GM18907 (cell line): ENCODE results near the gene LRRC74A.

Experiments
- ATAC-seq: cut with Tn5 transposase; IDR thresholded peaks from one replicate; pipeline ENCODE4 v1.9.1; 2021; ENCODE audit warnings: mild to moderate bottlenecking, moderate library complexity; ENCODE audit not compliant: unreplicated experiment

The LRRC74A gene

DNA sequence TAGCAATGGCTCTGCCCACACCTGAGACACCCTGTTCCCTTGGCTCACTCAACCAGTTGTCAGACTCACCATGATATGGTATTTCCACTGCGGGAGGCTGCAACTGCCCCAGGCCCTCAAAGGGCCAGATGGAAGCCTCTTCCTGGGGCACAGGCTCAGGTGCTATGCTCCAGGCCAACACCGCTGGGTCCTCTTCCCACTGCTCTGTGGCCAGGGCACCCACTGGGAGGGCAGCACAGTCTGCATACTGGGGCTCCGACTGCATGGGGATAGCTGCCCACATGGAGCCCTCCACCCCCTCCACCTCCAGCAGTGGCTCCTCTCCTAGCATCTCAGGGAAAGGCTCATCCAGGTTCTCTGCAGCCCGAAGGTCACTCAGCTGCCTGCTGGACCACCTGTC, 17.2 kb upstream of the LRRC74A start:
- ATAC-seq = no peak

DNA sequence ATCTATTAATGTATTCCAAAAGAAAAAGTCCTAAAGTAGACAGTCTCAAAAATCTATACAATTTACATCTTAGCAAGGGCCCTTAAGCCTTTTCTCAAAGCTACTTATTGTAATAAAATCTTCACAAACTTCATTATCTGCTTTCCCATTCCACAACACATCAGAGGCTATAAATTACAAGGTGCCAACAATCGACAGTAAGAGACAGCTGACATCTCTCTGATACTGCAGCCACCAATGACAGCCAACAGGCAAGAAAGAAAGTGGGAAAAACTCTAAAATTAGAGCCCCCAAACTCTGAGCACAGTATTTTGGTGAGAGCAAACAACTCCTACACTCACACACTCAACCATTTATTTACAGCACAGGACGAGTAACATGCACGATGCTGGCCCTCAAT, 15.7 kb upstream of the LRRC74A start:
- ATAC-seq = no peak

DNA sequence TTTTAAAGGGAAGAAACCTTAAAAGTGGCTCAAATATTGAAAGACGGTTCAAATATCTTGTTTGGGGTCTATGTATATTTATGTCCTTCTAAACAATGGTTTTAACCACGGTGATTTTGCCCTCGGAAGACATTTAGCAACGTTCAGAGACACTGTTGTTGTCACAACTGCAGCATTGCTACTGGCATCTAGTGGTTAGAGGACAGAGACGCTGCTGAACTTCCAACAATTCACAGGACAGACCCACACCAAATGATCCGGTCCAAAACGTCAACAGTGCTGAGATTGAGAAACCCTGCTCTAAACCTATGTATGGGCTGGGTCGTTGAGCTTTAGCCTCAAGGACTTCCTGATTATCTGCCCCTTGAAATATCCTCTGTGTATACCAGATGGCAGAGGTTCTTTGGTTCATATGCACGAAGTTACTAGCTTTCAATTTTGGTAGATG, 15.2 kb upstream of the LRRC74A start:
- no peak for ATAC-seq

DNA sequence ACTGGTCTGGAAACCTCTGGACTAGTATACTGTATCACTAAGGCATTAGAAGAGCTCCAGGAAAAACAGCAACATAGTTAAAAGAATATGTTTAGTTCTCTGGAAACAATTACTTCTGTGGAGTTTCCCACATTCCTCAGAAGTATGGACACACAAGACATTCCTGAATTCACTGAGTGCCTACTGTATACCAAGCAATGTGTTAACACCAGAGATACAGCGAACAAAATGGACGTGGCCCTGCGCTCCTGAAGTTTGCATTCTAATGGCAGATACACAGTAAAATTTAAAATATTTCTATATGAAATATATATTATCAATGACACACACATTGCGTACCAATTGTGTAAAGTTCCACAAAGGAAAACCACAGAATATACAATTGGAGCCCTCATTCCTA, 14.6 kb upstream of the LRRC74A start:
- ATAC-seq = no peak

DNA sequence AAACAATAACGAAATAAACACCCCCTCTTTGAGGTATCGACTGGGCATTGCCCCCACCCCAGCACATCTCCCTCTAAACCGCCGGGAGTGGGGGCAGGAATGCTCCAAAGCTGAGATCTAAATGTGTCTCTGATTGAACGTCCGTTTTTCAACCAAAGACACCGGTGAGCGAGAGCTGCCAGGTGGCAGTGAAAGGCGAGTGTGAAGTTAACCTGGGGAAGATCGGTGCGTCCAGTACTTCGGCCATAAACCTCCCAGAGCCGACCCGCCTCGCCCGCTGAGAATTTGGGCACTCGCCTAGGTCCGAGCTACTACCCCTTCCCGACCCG, 14.2 kb upstream of the LRRC74A start:
- ATAC-seq = peak; percentile 14

DNA sequence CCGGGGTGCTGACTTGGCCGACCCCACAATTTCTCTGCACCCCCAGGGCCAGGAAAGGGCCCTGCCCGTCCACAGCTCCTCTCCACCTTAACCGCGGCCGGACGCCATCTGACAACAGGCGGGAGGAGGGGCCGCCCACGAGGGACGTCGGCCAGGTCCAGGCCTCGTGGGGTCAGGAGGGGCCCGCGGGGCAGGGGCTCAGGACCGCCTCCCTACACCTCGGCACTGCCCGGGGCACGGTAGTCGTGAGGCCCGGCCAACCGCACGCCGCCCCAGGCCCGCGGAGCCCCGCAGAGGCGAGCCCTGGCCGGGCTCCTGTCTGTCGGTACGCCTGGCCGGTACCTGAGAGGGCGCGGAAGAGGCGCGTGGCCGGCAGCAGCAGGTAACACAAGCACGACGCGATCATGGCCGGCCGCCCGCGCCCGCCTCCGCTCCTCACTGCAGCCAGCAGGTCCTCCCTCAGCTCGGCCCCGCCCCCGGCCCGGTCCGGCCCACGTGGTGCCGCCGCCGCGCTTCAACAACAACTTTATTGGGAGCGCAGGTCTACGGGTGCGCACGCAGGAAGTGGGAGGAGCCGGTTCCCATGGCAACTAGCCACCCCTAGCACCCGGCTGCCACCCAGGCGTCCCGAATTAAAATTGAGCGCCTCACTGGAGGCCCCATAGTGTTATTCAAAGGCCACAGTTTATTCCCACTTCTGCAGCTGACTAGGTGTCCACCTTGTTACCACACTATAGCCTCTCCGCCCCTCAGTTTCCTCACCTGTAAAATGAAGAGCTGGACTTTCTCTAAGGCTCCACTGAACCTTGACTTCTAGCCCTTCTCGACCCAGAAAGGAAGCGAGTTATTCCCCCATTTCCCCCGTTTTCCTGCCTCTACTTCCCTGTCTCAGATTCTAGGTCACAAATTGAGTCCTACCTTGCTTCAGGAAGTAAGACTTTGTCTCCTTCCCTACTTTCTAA, 13.5 kb upstream of the LRRC74A start, which contains the start of gene ANGEL1:
ANGEL1 (minus strand) TSS at position 461 of the 962 bp plus-strand sequence; CDS start at position 406, 55 bp downstream.
- ATAC-seq = peak; percentile 86

DNA sequence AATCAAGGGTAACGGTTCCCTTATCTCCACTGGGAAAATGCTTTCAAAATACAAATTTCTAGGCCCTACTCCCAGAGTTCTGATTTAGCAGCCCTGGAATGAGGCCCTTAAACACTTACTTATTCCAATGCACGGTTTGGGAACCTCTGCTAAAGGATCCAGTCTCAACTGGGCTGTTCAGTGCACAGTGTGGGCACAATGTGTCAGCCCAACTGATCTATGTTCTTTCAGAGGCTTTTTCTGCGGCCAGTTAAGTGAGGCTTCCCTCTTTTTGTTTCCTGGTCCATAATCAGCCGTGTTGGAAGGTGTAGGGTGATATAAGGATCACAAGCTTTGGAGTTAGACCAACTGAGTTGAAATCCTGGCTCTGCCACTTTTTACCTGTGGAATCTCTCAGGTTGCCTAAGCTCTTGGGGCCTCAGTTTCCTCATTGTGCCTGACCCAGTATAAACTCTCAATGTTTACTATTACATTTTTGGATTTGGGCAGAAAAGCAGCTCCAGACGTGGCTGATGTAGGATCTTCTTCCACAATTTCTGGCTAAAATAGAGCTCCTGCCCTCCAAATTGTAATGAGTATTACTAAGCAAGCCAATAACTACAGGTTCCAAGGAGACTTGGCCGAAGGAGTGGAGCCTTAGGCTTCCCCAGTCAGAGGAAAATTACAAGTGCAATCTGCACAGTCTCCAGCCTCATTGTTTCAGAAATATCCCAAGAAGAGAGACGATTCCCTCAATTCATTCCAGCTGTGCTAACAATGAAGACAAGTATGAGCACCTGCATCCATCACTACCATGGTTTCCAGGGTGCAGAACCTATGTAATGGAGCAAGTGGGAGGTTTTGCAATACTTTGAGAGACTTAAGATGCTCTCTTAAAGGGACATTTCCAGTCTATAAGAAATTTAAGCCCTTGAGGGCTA, 11.2 kb upstream of the LRRC74A start:
- ATAC-seq = no peak

DNA sequence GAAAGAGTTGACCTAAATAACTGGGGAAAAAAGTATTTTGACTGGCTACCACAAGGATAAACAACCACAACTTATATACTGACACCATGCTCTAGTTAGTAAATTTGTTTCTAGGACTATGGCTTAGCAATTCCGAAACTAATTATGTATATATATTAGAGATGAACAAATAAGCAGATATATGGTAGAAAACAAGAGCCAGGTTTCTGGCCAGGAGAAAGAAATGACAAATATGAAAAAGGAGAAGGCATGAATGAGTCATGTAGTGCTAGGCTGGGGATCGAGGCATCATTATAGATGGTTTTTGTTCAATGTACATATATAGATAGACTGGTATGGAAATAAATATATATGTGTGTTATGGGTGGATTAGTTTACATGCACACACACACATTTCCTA, 5.5 kb upstream of the LRRC74A start:
- no peak for ATAC-seq

DNA sequence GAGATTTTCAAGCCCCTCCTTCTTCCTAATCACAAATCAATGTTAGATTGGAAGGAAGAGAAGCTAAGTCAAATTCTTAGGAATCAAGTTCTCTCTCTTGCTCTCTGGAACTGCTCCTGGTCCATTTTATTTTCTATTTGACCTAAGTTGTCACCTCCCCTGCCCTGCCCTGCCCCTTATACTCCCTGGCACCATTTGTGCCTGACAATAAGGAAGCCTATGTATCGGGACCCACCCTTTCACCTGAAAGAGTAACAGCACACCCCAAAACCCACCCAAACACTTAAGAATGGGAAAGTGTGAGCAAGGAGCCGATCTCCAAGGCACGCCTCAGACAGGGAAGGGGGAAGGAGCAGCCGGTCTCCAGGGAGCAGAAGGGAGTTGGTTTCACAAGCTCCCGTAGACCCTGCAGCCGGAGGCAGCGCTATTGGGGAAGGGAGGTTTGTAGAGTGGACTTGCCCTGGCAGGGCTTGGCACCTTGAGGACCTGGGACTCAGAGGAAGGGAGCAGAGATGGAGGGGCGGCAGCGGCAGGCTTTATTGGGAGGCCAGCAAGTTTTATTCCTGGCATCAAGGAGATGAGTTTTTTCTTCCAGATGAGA, 1.6 kb downstream of the LRRC74A start:
- no peak for ATAC-seq

DNA sequence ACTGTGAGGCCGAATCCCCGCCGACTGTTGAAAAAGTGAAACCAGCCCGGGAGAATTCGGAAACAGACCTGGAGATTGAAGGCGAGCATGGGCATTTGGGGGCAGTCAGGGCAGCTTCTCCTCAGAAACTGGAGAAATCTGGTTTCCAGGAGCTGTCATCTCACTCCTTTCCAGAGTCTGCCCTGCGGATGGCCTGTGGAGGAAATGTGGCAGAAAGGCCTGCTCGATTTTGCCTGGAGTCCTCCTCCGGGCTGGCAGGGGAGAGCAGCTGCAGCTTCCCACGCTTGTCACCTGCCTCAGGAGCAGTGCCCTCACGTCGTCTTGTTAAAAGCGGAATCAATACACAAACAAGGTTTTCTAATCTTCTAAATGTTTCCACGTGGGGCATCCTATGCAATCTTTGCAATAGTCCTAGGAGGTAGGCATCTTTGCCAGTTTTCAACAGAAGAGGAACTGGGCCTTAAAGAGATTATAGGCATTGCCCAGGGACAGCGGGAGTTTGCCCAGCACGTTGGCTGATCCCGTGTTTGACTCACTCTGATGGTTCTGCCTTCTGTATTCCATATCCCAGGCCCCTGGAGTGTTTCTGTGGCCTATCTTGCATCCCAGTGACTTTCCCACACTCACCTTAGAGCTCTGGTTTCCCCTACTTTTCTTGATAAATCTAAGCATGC, 2.3 kb downstream of the LRRC74A start:
- no peak for ATAC-seq

DNA sequence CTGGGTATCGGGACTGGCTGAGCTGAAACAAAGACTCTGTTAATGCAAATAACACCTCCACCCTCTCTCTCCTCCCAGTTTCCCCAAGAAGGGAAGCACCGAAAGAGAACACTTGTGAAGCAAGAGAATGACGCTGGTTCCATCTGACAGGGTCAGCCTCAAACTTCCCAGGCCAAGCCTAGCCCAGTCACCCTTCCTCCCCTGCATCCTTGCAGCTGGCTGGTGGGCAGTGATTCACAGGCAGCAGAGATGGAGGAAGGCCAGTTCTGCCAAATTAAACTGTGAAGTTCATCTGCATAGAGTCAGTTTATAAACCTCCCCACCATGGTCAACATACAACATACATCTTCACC, 2.8 kb downstream of the LRRC74A start:
- no peak for ATAC-seq

DNA sequence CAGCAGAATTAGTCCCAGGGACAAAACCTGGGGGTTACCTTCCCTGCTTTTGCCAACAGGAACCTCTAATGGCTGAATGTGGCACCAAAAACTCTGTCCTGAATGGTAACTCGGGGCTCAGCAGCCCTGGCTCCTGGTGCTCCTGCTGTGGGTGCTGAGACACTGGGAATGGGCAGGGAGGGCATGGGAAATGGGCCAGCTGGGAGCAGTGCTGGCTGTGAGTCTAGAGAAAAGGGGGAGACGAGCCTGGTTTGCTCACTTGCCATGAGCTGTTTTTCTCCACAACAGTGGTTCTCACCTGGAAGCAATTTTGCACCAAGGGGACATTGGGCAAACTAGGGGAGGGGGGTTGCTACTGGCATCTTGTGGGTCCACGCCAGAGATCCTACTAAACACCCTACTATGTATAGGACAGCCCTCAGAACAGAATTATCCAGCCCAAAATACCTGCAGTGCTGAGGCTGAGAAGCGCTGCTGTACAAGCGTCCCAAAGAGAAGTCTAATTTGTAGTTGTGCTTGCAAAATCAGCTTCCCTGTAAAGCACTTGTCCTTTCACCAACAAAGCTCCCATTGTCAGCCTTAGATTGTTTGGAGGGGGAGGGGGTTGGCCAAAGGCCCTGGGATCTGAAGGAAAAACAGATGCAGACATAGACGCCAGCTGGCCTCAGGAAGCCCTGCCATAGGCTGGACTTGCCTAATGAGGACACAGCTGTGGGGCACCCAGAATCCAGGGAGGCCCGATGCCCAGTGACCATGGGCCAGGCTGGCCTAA, 3.6 kb downstream of the LRRC74A start:
- ATAC-seq = no peak

DNA sequence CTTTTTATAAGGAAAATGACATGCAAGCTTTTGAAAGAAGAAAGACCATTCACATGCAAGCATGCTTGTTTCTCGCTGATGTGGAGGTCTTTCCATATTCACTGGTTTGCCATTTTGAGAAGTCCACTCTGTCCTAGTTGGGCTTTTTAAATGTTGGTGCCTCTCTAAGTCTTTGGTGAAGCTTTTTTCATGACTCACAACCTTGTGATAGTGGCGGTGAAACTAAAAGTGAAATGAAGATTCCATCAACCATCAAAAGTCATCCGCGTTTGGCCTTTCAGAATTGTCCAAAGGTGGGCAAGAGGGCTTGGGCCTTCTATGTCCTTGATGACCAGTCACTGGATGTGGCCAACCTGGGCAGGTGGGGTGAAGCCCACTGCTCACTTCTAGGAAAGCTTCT, 4.3 kb downstream of the LRRC74A start:
- ATAC-seq = no peak

DNA sequence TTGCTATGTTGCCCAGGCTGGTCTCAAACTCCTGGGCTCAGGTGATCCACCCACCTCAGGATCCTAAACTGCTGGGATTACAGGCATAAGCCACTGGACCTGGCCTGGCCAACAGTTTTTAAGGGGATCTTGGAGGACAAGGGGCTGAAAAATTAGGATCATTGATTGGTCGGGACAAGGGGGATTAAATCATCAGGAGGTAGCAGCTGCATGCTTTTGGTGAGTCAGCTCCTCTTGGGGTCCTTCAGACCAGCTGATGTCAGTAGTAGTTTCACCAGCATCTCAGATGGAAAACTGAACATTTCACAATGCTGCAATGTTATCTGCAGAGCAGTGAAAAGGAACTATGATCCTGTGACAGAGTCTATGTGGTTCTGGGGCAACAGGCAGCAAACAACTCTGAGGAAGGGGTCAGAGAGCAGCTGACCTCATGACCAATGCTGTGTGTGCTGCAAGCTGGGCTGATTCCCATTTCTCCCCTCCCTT, 6.3 kb downstream of the LRRC74A start:
- no peak for ATAC-seq

DNA sequence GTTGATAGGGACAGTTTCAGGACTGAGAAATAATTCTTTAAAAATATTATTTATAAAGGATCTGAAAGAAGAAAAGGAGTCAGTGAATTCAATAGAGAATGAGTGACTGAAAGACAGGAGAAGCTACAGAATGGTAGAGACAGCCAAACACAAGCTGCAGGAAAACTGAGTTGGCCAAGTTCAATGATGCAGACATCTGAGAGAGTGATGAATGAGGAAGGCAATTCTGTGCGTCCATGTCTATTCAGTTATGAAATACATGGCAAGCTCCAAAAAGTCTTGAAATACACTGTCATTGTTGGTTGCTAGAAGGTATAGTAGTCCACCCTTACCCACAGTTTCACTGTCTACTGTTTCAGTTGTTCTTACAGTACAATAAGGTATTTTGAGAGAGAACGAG, 6.8 kb downstream of the LRRC74A start:
- no peak for ATAC-seq

DNA sequence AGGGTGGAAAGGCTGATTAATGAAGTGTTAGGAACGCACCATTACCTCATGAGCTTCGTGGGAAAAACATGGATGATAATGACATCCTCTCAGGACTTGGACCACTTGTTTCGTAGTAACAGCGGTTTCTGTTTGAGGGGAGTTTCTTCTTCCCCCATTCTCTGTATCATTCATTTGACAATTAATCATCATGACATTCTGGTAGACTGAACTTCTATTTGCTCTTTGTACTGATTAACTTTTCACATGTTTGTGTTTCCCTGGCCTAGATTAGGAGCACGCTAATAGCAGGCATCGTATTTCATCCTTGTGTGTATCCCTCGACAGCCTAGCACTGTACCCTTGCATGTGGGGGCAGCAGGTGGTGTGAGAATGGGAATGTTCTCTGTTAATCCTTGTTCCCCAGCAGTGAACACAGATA, 8.0 kb downstream of the LRRC74A start:
- no peak for ATAC-seq

DNA sequence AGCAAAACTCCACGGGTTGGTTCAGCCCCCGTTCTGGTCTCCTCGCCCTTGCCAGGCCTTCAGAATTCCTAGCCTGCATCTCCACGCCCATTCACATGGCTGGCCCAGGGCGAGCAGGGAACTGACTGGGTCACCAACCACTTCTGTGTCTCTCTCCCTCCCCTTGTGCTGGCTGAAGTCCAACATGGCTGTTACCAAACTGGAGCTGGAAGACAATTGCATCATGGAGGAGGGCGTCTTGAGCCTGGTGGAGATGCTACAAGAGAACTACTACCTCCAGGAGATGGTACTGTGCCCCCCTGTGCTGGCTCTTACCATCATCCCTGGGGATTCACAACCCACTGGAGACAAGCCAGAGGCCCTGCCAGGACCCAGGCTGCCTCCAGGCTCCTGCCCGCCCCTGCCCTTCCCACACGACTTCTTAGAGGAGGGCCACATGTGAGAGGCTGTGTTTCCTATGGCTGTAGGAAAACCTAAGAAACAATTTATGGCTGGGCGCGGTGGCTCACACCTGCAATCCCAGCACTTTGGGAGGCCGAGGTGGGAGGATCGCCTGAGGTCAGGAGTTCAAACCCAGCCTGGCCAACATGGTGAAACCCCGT, 9.9 kb downstream of the LRRC74A start:
- no peak for ATAC-seq

DNA sequence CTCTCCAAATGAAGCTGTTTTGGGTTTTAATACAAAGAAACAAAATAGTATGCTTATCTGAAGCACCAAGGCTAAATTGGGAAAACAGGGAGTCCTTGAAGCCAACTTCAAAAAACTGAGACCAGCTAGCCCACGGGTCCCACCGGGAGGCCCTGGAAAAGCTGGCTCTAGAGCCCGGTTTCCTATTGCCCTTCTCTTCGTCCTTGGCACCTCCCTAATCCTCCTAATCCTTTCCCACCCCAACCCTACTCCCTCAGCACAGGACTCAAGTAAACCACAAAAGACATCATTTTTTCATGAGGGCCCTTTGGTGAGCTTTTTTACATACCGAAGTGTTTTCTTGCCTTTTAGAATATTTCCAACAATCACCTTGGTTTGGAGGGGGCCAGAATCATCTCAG, 11.3 kb downstream of the LRRC74A start:
- no peak for ATAC-seq

DNA sequence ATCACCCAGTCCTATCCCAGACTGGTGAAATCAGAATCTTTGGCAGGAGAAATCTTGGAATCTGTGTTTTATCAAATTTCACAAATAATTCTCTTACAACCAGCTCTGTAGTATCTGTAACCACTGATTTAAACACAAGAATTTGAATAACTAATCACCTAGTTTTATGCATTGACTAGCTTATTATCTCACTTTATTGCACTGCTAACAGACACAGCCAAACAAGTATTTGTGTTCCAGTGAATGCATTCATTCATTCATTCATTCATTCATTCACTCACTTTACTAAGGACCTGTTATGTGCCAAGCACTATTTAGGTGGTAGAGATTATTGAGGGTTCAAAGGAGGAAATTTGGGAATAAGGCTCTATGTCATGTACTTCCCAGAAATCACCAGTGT, 16.2 kb downstream of the LRRC74A start:
- no peak for ATAC-seq
